ENCODE data around the gene KLHL29. TPM values are rescaled to one million over a fixed set of nuclear protein-coding genes. Genes with fewer than 3 reads are reported as not detected.

Gene KLHL29
- total and polyA plus RNA-seq, 2 donors (not counting 3 experiments of a cell fraction or from before 2014, with no cell fraction given): 4.6 to 12.7 TPM

- no TSS peak for BruUV-seq (replicated peaks)
- Histone ChIP-seq H3K4me1 (ENCODE audit: control insufficient read depth, extremely low read depth, insufficient read depth, low read length) (no peaks in the 10 kb centered on the region), H2AFZ (ENCODE audit: low read depth, low read length) (no peak overlapping the region), H3K4me3 (replicated peaks in 1 of 3; ENCODE audit: insufficient read depth in 1 of 3, low read depth in 1 of 3, low read length in 3 of 3) (no peak overlapping the region), H3K79me2 (ENCODE audit: control insufficient read depth, insufficient read depth, low read length) (no peaks in the 10 kb centered on the region), H3K36me3 (ENCODE audit: control insufficient read depth in 2 of 2, extremely low read depth in 1 of 2, insufficient read depth in 2 of 2, low read length in 2 of 2) (no peaks in the 10 kb centered on the region), H3K4me2 (ENCODE audit: insufficient read depth, low read length) (no peak overlapping the region), H3K27me3 (ENCODE audit: control insufficient read depth in 2 of 2, insufficient read depth in 2 of 2, low read length in 2 of 2) (peaks cover 2 to 3% of the 10 kb centered on the region in 2 experiments), H3K27ac (ENCODE audit: insufficient read depth, low read depth, low read length) (no peak overlapping the region), H3K9me3 (replicated peaks; ENCODE audit: control insufficient read depth, insufficient read depth, low read length) (no peaks in the 10 kb centered on the region), H3K9ac (replicated peaks; ENCODE audit: extremely low read depth, insufficient read depth, low read length) (no peak overlapping the region), H4K20me1 (replicated peaks; ENCODE audit: control insufficient read depth, extremely low read depth, insufficient read depth, low read length) (no peaks in the 10 kb centered on the region), H3K9me1 (replicated peaks; ENCODE audit: control insufficient read depth, extremely low read depth, insufficient read depth, low read length) (no peaks in the 10 kb centered on the region)
- DNase-seq (ENCODE audit: low read depth, low spot score): no peak
- TF ChIP-seq JUN (IDR thresholded peaks at IDR 0.05; ENCODE audit: borderline replicate concordance, insufficient read depth, insufficient read length, low read depth) (no peak), GATA2 (IDR thresholded peaks at IDR 0.05; ENCODE audit: insufficient read depth, insufficient read length, low read depth, low read length) (no peak), FOS (IDR thresholded peaks at IDR 0.05; ENCODE audit: borderline replicate concordance, insufficient read depth, low read length) (no peak)
- CTCF ChIA-PET: interaction anchor here (1.5 kb wide), 1 partner anchor 40 kb away, joined by 3 read pairs; no protein-coding TSS in a partner anchor
- POLR2A ChIA-PET: no interaction called here
- intact Hi-C loops (cut with micrococcal nuclease): no loop called here
- FAIRE-seq: no peak
- dilution Hi-C loops (cut with MboI; ENCODE audit: extremely low pct_ligation_motif_present, low sequenced_read_pairs): no loop called here
Measured at GRCh38 chr2:23664066-23664788, 279.2 kb downstream of the KLHL29 start.

GRCh38 chr2:23666241-23666979, 281.4 kb downstream of the KLHL29 start:
- CTCF ChIA-PET: no interaction called here

More at GRCh38 chr2:23666241-23666979, 281.4 kb downstream of the KLHL29 start:
- H3K4me1 ChIP-seq (ENCODE audit: control insufficient read depth, extremely low read depth, insufficient read depth, low read length): no peaks in the 10 kb centered on the region
- H3K4me2 ChIP-seq (ENCODE audit: insufficient read depth, low read length): no peak overlapping the region
- dilution Hi-C loops (cut with MboI; ENCODE audit: extremely low pct_ligation_motif_present, low sequenced_read_pairs) (no loop called here), intact Hi-C loops (cut with micrococcal nuclease) (no loop called here)
- H3K4me3 ChIP-seq (replicated peaks in 1 of 3; ENCODE audit: insufficient read depth in 1 of 3, low read depth in 1 of 3, low read length in 3 of 3): no peak overlapping the region
- peaks cover 2 to 3% of the 10 kb centered on the region in 2 experiments for H3K27me3 ChIP-seq (ENCODE audit: control insufficient read depth in 2 of 2, insufficient read depth in 2 of 2, low read length in 2 of 2)
- FAIRE-seq (no peak), DNase-seq (ENCODE audit: low read depth, low spot score) (no peak)
- H4K20me1 ChIP-seq (replicated peaks; ENCODE audit: control insufficient read depth, extremely low read depth, insufficient read depth, low read length): no peaks in the 10 kb centered on the region
- no peaks in the 10 kb centered on the region for H3K9me1 ChIP-seq (replicated peaks; ENCODE audit: control insufficient read depth, extremely low read depth, insufficient read depth, low read length)
- no peaks in the 10 kb centered on the region for H3K79me2 ChIP-seq (ENCODE audit: control insufficient read depth, insufficient read depth, low read length)
- H3K9me3 ChIP-seq (replicated peaks; ENCODE audit: control insufficient read depth, insufficient read depth, low read length): no peaks in the 10 kb centered on the region
- no TSS peak for BruUV-seq (replicated peaks)
- no peak overlapping the region for H3K9ac ChIP-seq (replicated peaks; ENCODE audit: extremely low read depth, insufficient read depth, low read length)
- TF ChIP-seq POLR2A (IDR thresholded peaks at IDR 0.05; ENCODE audit: low read depth, low read length) (no peak), GATA2 (IDR thresholded peaks at IDR 0.05; ENCODE audit: insufficient read depth, insufficient read length, low read depth, low read length) (no peak), JUN (IDR thresholded peaks at IDR 0.05; ENCODE audit: borderline replicate concordance, insufficient read depth, insufficient read length, low read depth) (no peak), EZH2 (IDR thresholded peaks at IDR 0.05; ENCODE audit: borderline replicate concordance, low read depth, low read length, severe bottlenecking) (no peak), POLR2AphosphoS5 (IDR thresholded peaks at IDR 0.05; ENCODE audit: insufficient read depth, low read depth, low read length) (no peak), MAX (IDR thresholded peaks at IDR 0.05; ENCODE audit: insufficient read depth, insufficient read length) (no peak), CTCF (IDR thresholded peaks at IDR 0.05; ENCODE audit: extremely low read depth in 1 of 2, insufficient read depth in 1 of 2, low read depth in 1 of 2, low read length in 2 of 2) (no peak), FOS (IDR thresholded peaks at IDR 0.05; ENCODE audit: borderline replicate concordance, insufficient read depth, low read length) (no peak), MYC (IDR thresholded peaks at IDR 0.05; ENCODE audit: low read depth, low read length) (no peak)
- POLR2A ChIA-PET: no interaction called here
- H3K36me3 ChIP-seq (ENCODE audit: control insufficient read depth in 2 of 2, extremely low read depth in 1 of 2, insufficient read depth in 2 of 2, low read length in 2 of 2): no peaks in the 10 kb centered on the region
- H3K27ac ChIP-seq (ENCODE audit: insufficient read depth, low read depth, low read length): no peak overlapping the region
- no peak overlapping the region for H2AFZ ChIP-seq (ENCODE audit: low read depth, low read length)

Measured in endothelial cell of umbilical vein (primary cell).